HL-60 (cell line): ENCODE measurements around the gene ARHGAP29.

Experiments
- GABPA ChIP-seq: IDR thresholded peaks from 2 replicates; pipeline ENCODE4 v1.6.1; 2012; ENCODE audit warnings: low read depth
- POLR2AphosphoS5 ChIP-seq: IDR thresholded peaks from 2 replicates; pipeline ENCODE4 v1.6.1; 2012; ENCODE audit warnings: low read depth
- REST ChIP-seq: IDR thresholded peaks from 2 replicates; pipeline ENCODE4 v1.6.1; 2012; ENCODE audit warnings: low read depth; ENCODE audit not compliant: insufficient replicate concordance
- SPI1 ChIP-seq: IDR thresholded peaks from 2 replicates; pipeline ENCODE4 v1.6.1; 2012; ENCODE audit warnings: low read depth, mild to moderate bottlenecking, borderline replicate concordance
- TF ChIP-seq, protein P1 (sequence below): IDR thresholded peaks from one replicate; pipeline ENCODE4 v1.5.1; 2011; ENCODE audit warnings: low read length, control low read depth, inconsistent platforms; ENCODE audit not compliant: insufficient read depth

DNA sequence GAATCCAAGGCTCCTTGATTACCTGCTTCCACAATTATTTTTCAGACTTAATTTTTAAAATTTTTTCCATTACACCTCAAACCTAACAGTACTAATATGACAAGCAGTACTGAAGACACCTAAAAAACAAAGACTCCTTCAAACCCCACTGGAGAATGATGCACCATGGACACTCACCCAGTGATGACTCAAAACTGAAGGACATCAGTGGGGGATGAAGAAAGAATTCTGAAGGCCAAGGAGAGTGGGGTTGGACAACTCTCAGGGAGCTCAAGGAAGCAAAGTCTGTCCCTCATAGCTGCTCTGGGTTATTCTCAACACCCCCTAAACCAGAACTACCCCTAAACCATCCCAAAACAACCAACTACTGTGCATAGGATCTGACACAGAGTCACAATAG lies 2.4 kb upstream of the ARHGAP29 start:
- no peak for TF ChIP-seq POLR2AphosphoS5
- TF ChIP-seq, protein P1, sequence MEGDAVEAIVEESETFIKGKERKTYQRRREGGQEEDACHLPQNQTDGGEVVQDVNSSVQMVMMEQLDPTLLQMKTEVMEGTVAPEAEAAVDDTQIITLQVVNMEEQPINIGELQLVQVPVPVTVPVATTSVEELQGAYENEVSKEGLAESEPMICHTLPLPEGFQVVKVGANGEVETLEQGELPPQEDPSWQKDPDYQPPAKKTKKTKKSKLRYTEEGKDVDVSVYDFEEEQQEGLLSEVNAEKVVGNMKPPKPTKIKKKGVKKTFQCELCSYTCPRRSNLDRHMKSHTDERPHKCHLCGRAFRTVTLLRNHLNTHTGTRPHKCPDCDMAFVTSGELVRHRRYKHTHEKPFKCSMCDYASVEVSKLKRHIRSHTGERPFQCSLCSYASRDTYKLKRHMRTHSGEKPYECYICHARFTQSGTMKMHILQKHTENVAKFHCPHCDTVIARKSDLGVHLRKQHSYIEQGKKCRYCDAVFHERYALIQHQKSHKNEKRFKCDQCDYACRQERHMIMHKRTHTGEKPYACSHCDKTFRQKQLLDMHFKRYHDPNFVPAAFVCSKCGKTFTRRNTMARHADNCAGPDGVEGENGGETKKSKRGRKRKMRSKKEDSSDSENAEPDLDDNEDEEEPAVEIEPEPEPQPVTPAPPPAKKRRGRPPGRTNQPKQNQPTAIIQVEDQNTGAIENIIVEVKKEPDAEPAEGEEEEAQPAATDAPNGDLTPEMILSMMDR, result no peak
- TF ChIP-seq REST, result no peak
- no peak for TF ChIP-seq SPI1
- TF ChIP-seq GABPA, result no peak
